ENCODE results near the gene ZNF207.
"Not testable (repeated sequence)": the region's sequence is repeated elsewhere in the genome, so short reads cannot be mapped to it uniquely, and the experiment has no call there.

Gene ZNF207

GRCh38 chr17:32396343-32396742 lies 46.4 kb downstream of the ZNF207 start:
- CTCF ChIA-PET: interaction anchor here (0.6 to 0.8 kb wide), 2 partner anchors 10 to 323 kb away, joined by 3 to 4 read pairs; no protein-coding TSS in a partner anchor
- no peaks in the 10 kb centered on the region for H3K36me3 ChIP-seq (ENCODE audit: control insufficient read depth in 4 of 4, insufficient read depth in 4 of 4, low read length in 3 of 4)
- POLR2A ChIA-PET: interaction anchor here (0.6 kb wide), 1 partner anchor 8 kb away, joined by 4 read pairs; no protein-coding TSS in a partner anchor
- no peak for DNase-seq
- H3K4me1 ChIP-seq (ENCODE audit: control extremely low read depth in 1 of 4, control insufficient read depth in 4 of 4, insufficient read depth in 4 of 4, low read length in 3 of 4): no peaks in the 10 kb centered on the region
- no peaks in the 10 kb centered on the region for H3K27me3 ChIP-seq (replicated peaks in 2 of 5; ENCODE audit: control insufficient read depth in 4 of 5, insufficient read depth in 5 of 5, low read length in 4 of 5)
- WGBS (ENCODE audit: insufficient coverage): 90% methylated on average over 1 of the region's 5 CpGs
- H3K9me3 ChIP-seq (ENCODE audit: control extremely low read depth in 1 of 5, control insufficient read depth in 4 of 5, insufficient read depth in 2 of 5, low read depth in 1 of 5, low read length in 4 of 5): no peaks in the 10 kb centered on the region
- H3K4me3 ChIP-seq (ENCODE audit: control insufficient read depth in 1 of 7, extremely low read depth in 1 of 7, insufficient read depth in 4 of 7, low read depth in 2 of 7, low read length in 6 of 7): no peak overlapping the region
- no peak overlapping the region for H3K27ac ChIP-seq (ENCODE audit: insufficient read depth in 1 of 2, low read depth in 1 of 2, low read length in 2 of 2, poor library complexity in 1 of 2, severe bottlenecking in 2 of 2)

DNA sequence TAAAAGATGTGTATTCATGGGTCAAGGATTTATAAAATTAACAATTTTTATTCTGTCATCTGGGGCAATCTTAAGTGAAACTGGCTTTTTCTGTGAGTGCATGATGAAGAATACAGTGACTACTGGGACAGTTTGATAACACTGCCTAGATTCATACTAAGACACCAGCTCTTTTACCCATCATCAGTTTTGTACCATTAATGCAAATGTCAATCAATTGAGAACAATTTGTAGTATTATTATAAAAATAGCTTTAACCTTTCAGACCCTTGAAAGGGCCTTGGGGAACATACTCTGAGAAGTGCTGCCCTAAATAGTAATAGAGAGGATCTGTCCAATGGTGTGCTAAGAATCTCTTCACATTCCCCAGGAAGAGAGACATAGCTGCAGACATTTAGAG lies 49.0 kb downstream of the ZNF207 start:
- Histone ChIP-seq H3K9me3 (ENCODE audit: control extremely low read depth in 1 of 5, control insufficient read depth in 4 of 5, insufficient read depth in 2 of 5, low read depth in 1 of 5, low read length in 4 of 5) (no peaks in the 10 kb centered on the region), H3K36me3 (ENCODE audit: control insufficient read depth in 4 of 4, insufficient read depth in 4 of 4, low read length in 3 of 4) (no peaks in the 10 kb centered on the region), H3K27ac (ENCODE audit: insufficient read depth in 1 of 2, low read depth in 1 of 2, low read length in 2 of 2, poor library complexity in 1 of 2, severe bottlenecking in 2 of 2) (no peak overlapping the region), H3K4me1 (ENCODE audit: control extremely low read depth in 1 of 4, control insufficient read depth in 4 of 4, insufficient read depth in 4 of 4, low read length in 3 of 4) (no peaks in the 10 kb centered on the region), H3K4me3 (ENCODE audit: control insufficient read depth in 1 of 7, extremely low read depth in 1 of 7, insufficient read depth in 4 of 7, low read depth in 2 of 7, low read length in 6 of 7) (no peak overlapping the region), H3K27me3 (replicated peaks in 2 of 5; ENCODE audit: control insufficient read depth in 4 of 5, insufficient read depth in 5 of 5, low read length in 4 of 5) (no peaks in the 10 kb centered on the region)
- ChIA-PET CTCF (interaction anchor here (1.7 kb wide), 1 partner anchor 15 kb away, joined by 4 read pairs; no protein-coding TSS in a partner anchor), POLR2A (interaction anchor here (0.6 kb wide), 1 partner anchor 74 kb away, joined by 3 read pairs; no protein-coding TSS in a partner anchor)
- no peak for DNase-seq

DNA sequence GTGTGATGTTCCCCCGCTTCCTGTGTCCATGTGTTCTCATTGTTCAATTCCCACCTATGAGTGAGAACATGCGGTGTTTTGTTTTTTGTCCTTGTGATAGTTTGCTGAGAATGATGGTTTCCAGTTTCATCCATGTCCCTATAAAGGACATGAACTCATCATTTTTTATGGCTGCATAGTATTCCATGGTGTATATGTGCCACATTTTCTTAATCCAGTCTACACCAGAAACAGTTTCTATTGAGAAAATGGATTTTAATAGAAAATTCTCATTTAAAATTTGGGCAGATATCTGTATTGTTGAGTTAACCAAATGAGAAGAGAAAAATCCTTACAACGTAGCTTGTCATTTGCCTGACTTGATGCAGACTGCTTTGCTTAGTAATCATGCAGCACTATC lies 60.1 kb downstream of the ZNF207 start:
- H3K4me3 ChIP-seq (ENCODE audit: control insufficient read depth in 1 of 7, extremely low read depth in 1 of 7, insufficient read depth in 4 of 7, low read depth in 2 of 7, low read length in 6 of 7); H3K36me3 ChIP-seq (ENCODE audit: control insufficient read depth in 4 of 4, insufficient read depth in 4 of 4, low read length in 3 of 4); H3K27ac ChIP-seq (ENCODE audit: insufficient read depth in 1 of 2, low read depth in 1 of 2, low read length in 2 of 2, poor library complexity in 1 of 2, severe bottlenecking in 2 of 2); CTCF ChIA-PET; DNase-seq; H3K9me3 ChIP-seq (ENCODE audit: control extremely low read depth in 1 of 5, control insufficient read depth in 4 of 5, insufficient read depth in 2 of 5, low read depth in 1 of 5, low read length in 4 of 5); POLR2A ChIA-PET; H3K27me3 ChIP-seq (replicated peaks in 2 of 5; ENCODE audit: control insufficient read depth in 4 of 5, insufficient read depth in 5 of 5, low read length in 4 of 5); H3K4me1 ChIP-seq (ENCODE audit: control extremely low read depth in 1 of 4, control insufficient read depth in 4 of 4, insufficient read depth in 4 of 4, low read length in 3 of 4): not testable (repeated sequence)
- 100% methylated on average over 1 of the region's 3 CpGs for WGBS (ENCODE audit: insufficient coverage)

DNA sequence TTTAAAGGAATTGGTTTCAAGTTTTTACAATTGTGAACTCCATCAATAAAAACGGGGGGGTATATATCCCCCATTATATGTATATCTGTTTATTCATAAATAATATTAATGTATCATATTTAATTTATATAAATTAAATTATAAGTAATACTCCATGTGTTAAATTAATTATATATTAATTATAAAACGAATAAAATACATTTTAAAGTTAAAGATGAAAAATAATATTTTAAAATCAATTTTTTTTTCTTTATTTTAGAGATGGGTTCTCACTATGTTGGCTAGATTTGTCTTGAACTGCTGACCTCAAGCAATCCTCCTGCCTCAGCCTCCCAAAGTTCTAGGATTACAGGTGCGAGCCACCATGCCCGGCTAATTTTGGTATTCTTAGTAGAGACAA lies 76.9 kb downstream of the ZNF207 start:
- no peaks in the 10 kb centered on the region for H3K36me3 ChIP-seq (ENCODE audit: control insufficient read depth in 4 of 4, insufficient read depth in 4 of 4, low read length in 3 of 4)
- H3K27me3 ChIP-seq (replicated peaks in 2 of 5; ENCODE audit: control insufficient read depth in 4 of 5, insufficient read depth in 5 of 5, low read length in 4 of 5): no peaks in the 10 kb centered on the region
- 100% methylated on average over 2 of the region's 4 CpGs for WGBS (ENCODE audit: insufficient coverage)
- no peaks in the 10 kb centered on the region for H3K4me1 ChIP-seq (ENCODE audit: control extremely low read depth in 1 of 4, control insufficient read depth in 4 of 4, insufficient read depth in 4 of 4, low read length in 3 of 4)
- no peak for DNase-seq
- ChIA-PET CTCF (no interaction called here), POLR2A (no interaction called here)
- peaks cover 0 to 18% (median 12%) of the 10 kb centered on the region in 5 experiments for H3K9me3 ChIP-seq (ENCODE audit: control extremely low read depth in 1 of 5, control insufficient read depth in 4 of 5, insufficient read depth in 2 of 5, low read depth in 1 of 5, low read length in 4 of 5)
- no peak overlapping the region for H3K4me3 ChIP-seq (ENCODE audit: control insufficient read depth in 1 of 7, extremely low read depth in 1 of 7, insufficient read depth in 4 of 7, low read depth in 2 of 7, low read length in 6 of 7)
- H3K27ac ChIP-seq (ENCODE audit: insufficient read depth in 1 of 2, low read depth in 1 of 2, low read length in 2 of 2, poor library complexity in 1 of 2, severe bottlenecking in 2 of 2): no peak overlapping the region

DNA sequence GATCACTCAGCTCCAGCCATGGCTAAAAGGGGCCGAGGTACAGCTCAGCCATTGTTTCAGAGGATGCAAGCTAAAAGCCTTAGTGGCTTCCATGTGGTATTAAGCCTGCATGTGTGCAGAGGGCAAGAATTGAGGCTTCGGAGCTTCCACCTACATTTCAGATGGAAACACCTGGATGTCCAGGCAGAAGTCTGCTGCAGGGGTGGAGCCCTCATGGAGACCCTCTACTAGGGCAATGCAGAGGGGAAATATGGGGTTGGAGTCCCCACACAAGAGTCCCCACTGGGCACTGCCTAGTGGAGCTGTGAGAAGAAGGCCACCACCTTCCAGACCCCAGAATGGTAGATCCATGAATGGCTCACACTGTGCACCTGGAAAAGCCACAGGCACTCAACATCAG lies 79.6 kb downstream of the ZNF207 start:
- CTCF ChIA-PET: no interaction called here
- H3K9me3 ChIP-seq (ENCODE audit: control extremely low read depth in 1 of 5, control insufficient read depth in 4 of 5, insufficient read depth in 2 of 5, low read depth in 1 of 5, low read length in 4 of 5): peaks cover 0 to 18% (median 12%) of the 10 kb centered on the region in 5 experiments
- no peaks in the 10 kb centered on the region for H3K4me1 ChIP-seq (ENCODE audit: control extremely low read depth in 1 of 4, control insufficient read depth in 4 of 4, insufficient read depth in 4 of 4, low read length in 3 of 4)
- H3K27ac ChIP-seq (ENCODE audit: insufficient read depth in 1 of 2, low read depth in 1 of 2, low read length in 2 of 2, poor library complexity in 1 of 2, severe bottlenecking in 2 of 2): no peak overlapping the region
- no peak overlapping the region for H3K4me3 ChIP-seq (ENCODE audit: control insufficient read depth in 1 of 7, extremely low read depth in 1 of 7, insufficient read depth in 4 of 7, low read depth in 2 of 7, low read length in 6 of 7)
- POLR2A ChIA-PET: no interaction called here
- DNase-seq: no peak
- H3K36me3 ChIP-seq (ENCODE audit: control insufficient read depth in 4 of 4, insufficient read depth in 4 of 4, low read length in 3 of 4): no peaks in the 10 kb centered on the region
- 100% methylated on average over 2 of the region's 2 CpGs for WGBS (ENCODE audit: insufficient coverage)
- H3K27me3 ChIP-seq (replicated peaks in 2 of 5; ENCODE audit: control insufficient read depth in 4 of 5, insufficient read depth in 5 of 5, low read length in 4 of 5): no peaks in the 10 kb centered on the region
